Measurements from ENCODE around the gene UBAC2. TPM values are rescaled to one million over a fixed set of nuclear protein-coding genes. Genes with fewer than 3 reads are reported as not detected.

UBAC2 gene
- total RNA-seq, 1 experiment from 2014 or later = 96.0 TPM

- in situ Hi-C loops (cut with HindIII; ENCODE audit: low sequenced_read_pairs) = no loop called here
- no peak for DNase-seq (ENCODE audit: low spot score)
Measured at GRCh38 chr13:99341969-99342722, 141.5 kb downstream of the UBAC2 start.

GRCh38 chr13:99342723-99343315 is 142.2 kb downstream of the UBAC2 start:
- DNase-seq (ENCODE audit: low spot score) = no peak
- in situ Hi-C loops (cut with HindIII; ENCODE audit: low sequenced_read_pairs) = no loop called here

- in situ Hi-C loops (cut with HindIII; ENCODE audit: low sequenced_read_pairs) = no loop called here
- peak; percentile 15 for DNase-seq (ENCODE audit: low spot score)
Measured at GRCh38 chr13:99344610-99345208, 144.1 kb downstream of the UBAC2 start.

GRCh38 chr13:99345345-99345744 is 144.7 kb downstream of the UBAC2 start:
- in situ Hi-C loops (cut with HindIII; ENCODE audit: low sequenced_read_pairs) = no loop called here

GRCh38 chr13:99346335-99347042 is 145.8 kb downstream of the UBAC2 start:
- in situ Hi-C loops (cut with HindIII; ENCODE audit: low sequenced_read_pairs) = no loop called here
- DNase-seq (ENCODE audit: low spot score) = no peak

More at GRCh38 chr13:99345345-99345744, 144.7 kb downstream of the UBAC2 start:
- no peak for DNase-seq (ENCODE audit: low spot score)

GRCh38 chr13:99347335-99347878 is 146.8 kb downstream of the UBAC2 start:
- in situ Hi-C loops (cut with HindIII; ENCODE audit: low sequenced_read_pairs) = no loop called here
- DNase-seq (ENCODE audit: low spot score) = no peak

- DNase-seq (ENCODE audit: low spot score) = no peak
- in situ Hi-C loops (cut with HindIII; ENCODE audit: low sequenced_read_pairs) = no loop called here
Measured at GRCh38 chr13:99347911-99348451, 147.3 kb downstream of the UBAC2 start.

GRCh38 chr13:99350191-99350590 is 149.5 kb downstream of the UBAC2 start:
- in situ Hi-C loops (cut with HindIII; ENCODE audit: low sequenced_read_pairs) = no loop called here
- DNase-seq (ENCODE audit: low spot score) = no peak

GRCh38 chr13:99351772-99352171 is 151.1 kb downstream of the UBAC2 start:
- no peak for DNase-seq (ENCODE audit: low spot score)
- in situ Hi-C loops (cut with HindIII; ENCODE audit: low sequenced_read_pairs) = no loop called here

- in situ Hi-C loops (cut with HindIII; ENCODE audit: low sequenced_read_pairs) = no loop called here
- no peak for DNase-seq (ENCODE audit: low spot score)
Measured at GRCh38 chr13:99352351-99353245, 151.9 kb downstream of the UBAC2 start.

GRCh38 chr13:99353246-99353600 is 152.6 kb downstream of the UBAC2 start:
- DNase-seq (ENCODE audit: low spot score) = no peak
- in situ Hi-C loops (cut with HindIII; ENCODE audit: low sequenced_read_pairs) = no loop called here

- in situ Hi-C loops (cut with HindIII; ENCODE audit: low sequenced_read_pairs) = no loop called here
- DNase-seq (ENCODE audit: low spot score) = no peak
Measured at GRCh38 chr13:99353836-99354235, 153.2 kb downstream of the UBAC2 start.

- DNase-seq (ENCODE audit: low spot score) = no peak
- in situ Hi-C loops (cut with HindIII; ENCODE audit: low sequenced_read_pairs) = no loop called here
Measured at GRCh38 chr13:99354371-99354951, 153.8 kb downstream of the UBAC2 start.

- DNase-seq (ENCODE audit: low spot score) = no peak
- in situ Hi-C loops (cut with HindIII; ENCODE audit: low sequenced_read_pairs) = no loop called here
Measured at GRCh38 chr13:99355267-99356011, 154.8 kb downstream of the UBAC2 start.

- in situ Hi-C loops (cut with HindIII; ENCODE audit: low sequenced_read_pairs) = no loop called here
- no peak for DNase-seq (ENCODE audit: low spot score)
Measured at GRCh38 chr13:99356012-99356261, 155.3 kb downstream of the UBAC2 start.

- DNase-seq (ENCODE audit: low spot score) = no peak
- in situ Hi-C loops (cut with HindIII; ENCODE audit: low sequenced_read_pairs) = no loop called here
Measured at GRCh38 chr13:99356262-99357091, 155.8 kb downstream of the UBAC2 start.

- in situ Hi-C loops (cut with HindIII; ENCODE audit: low sequenced_read_pairs) = no loop called here
- DNase-seq (ENCODE audit: low spot score) = no peak
Measured at GRCh38 chr13:99357131-99357596, 156.5 kb downstream of the UBAC2 start.

All from G401 (cell line).